ENCODE measurements around the gene MLLT10. TPM values are rescaled to one million over a fixed set of nuclear protein-coding genes. Genes with fewer than 3 reads are reported as not detected.

The MLLT10 gene
- total and polyA plus RNA-seq, 2 donors (not counting 3 experiments of a cell fraction or from before 2014, with no cell fraction given) = 35.4 to 54.0 TPM

DNA sequence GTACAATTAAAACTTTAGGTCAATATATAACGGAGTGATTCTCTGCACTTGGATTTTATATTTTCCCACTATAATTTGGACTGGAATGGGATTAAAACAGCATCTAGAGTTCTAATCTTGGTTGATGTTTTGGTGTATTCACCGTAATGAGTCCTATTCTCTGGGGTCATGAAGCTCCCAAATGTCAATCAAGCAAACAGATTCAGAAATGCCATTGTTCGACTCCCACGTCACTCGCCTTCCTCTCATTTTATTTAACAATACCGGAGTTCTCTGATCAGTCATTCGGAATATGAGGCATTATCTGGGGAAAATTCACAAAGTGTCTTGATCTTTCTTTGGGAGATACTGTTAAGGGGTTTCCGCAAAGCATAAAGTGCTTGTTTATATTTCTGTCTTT lies 35.0 kb upstream of the MLLT10 start:
- intact Hi-C loops (cut with micrococcal nuclease) (loop anchor here (5.0 to 10.0 kb wide), 9 partner anchors 178 to 1596 kb away; partner anchors contain the start of genes COMMD3 and MSRB2), dilution Hi-C loops (cut with MboI; ENCODE audit: extremely low pct_ligation_motif_present, low sequenced_read_pairs) (no loop called here)
- Histone ChIP-seq H3K9me1 (replicated peaks; ENCODE audit: control insufficient read depth, extremely low read depth, insufficient read depth, low read length) (no peaks in the 10 kb centered on the region), H3K27ac (ENCODE audit: insufficient read depth, low read depth, low read length) (no peak overlapping the region), H2AFZ (ENCODE audit: low read depth, low read length) (no peak overlapping the region), H3K9me3 (replicated peaks; ENCODE audit: control insufficient read depth, insufficient read depth, low read length) (no peaks in the 10 kb centered on the region), H3K9ac (replicated peaks; ENCODE audit: extremely low read depth, insufficient read depth, low read length) (no peak overlapping the region), H3K36me3 (ENCODE audit: control insufficient read depth in 2 of 2, extremely low read depth in 1 of 2, insufficient read depth in 2 of 2, low read length in 2 of 2) (no peaks in the 10 kb centered on the region), H3K4me3 (replicated peaks in 1 of 3; ENCODE audit: insufficient read depth in 1 of 3, low read depth in 1 of 3, low read length in 3 of 3) (no peak overlapping the region), H3K79me2 (ENCODE audit: control insufficient read depth, insufficient read depth, low read length) (no peaks in the 10 kb centered on the region), H4K20me1 (replicated peaks; ENCODE audit: control insufficient read depth, extremely low read depth, insufficient read depth, low read length) (no peaks in the 10 kb centered on the region), H3K27me3 (ENCODE audit: control insufficient read depth in 2 of 2, insufficient read depth in 2 of 2, low read length in 2 of 2) (peaks cover 10 to 31% of the 10 kb centered on the region in 2 experiments), H3K4me2 (ENCODE audit: insufficient read depth, low read length) (no peak overlapping the region), H3K4me1 (ENCODE audit: control insufficient read depth, extremely low read depth, insufficient read depth, low read length) (peaks cover 12% of the 10 kb centered on the region)
- no TSS peak for BruUV-seq (replicated peaks)
- CTCF ChIA-PET = no interaction called here
- POLR2A ChIA-PET = no interaction called here
- FAIRE-seq = peak; percentile 62
- TF ChIP-seq MAX (IDR thresholded peaks at IDR 0.05; ENCODE audit: insufficient read depth, insufficient read length) = no peak
- TF ChIP-seq POLR2A (IDR thresholded peaks at IDR 0.05; ENCODE audit: low read depth, low read length) = no peak
- no peak for TF ChIP-seq JUN (IDR thresholded peaks at IDR 0.05; ENCODE audit: borderline replicate concordance, insufficient read depth, insufficient read length, low read depth)
- TF ChIP-seq CTCF (IDR thresholded peaks at IDR 0.05; ENCODE audit: extremely low read depth in 1 of 2, insufficient read depth in 1 of 2, low read depth in 1 of 2, low read length in 2 of 2) = no peak
- no peak for TF ChIP-seq MYC (IDR thresholded peaks at IDR 0.05; ENCODE audit: low read depth, low read length)
- no peak for TF ChIP-seq GATA2 (IDR thresholded peaks at IDR 0.05; ENCODE audit: insufficient read depth, insufficient read length, low read depth, low read length)
- TF ChIP-seq FOS (IDR thresholded peaks at IDR 0.05; ENCODE audit: borderline replicate concordance, insufficient read depth, low read length) = no peak
- TF ChIP-seq POLR2AphosphoS5 (IDR thresholded peaks at IDR 0.05; ENCODE audit: insufficient read depth, low read depth, low read length) = no peak
- no peak for TF ChIP-seq EZH2 (IDR thresholded peaks at IDR 0.05; ENCODE audit: borderline replicate concordance, low read depth, low read length, severe bottlenecking)
- no peak for DNase-seq (ENCODE audit: low read depth, low spot score)

Data from endothelial cell of umbilical vein (primary cell).